Fibroblast of peridontal ligament (primary cell): ENCODE data around the gene ZNF135.

ENCODE experiments used
- DNase-seq: peaks from one replicate; pipeline ENCODE4 v3.0.0-alpha.2; 2010; ENCODE audit errors: extremely low read depth

ZNF135 gene

DNA sequence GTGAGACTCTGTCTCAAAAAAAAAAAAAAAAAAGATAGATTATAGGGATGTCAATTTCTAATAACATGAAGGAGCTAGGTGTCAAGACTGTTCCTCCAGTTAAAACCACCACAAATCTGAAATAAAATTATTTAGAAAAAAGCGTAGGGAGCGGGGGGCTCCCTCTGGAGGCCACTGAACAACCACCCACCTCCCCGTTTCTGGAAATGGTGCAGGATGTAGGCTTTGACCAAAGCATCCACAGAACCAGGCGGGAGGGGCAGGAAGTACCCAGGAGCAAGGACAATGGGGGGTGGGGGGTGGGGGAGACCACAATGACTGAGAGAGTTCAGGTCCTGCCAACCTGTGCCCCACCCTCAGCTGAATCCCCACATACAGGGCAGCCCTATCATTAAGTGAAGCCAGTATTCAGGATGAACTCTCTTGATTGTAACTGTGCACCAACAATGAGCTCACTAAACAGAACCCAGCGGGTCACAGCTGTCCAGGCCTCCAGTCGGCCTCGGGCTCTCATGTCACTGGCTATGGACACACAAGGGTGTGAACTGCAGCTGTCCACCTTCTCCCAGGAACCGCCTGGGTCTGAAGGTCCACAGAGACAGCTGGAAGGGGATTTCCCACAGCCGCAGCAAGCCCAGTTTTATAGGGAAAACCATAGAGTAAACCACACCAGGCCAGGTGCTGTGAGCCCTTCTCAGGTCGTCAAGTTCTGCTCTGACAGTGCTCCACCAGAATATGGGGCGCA, 32.3 kb downstream of the ZNF135 start:
- DNase-seq = no peak

DNA sequence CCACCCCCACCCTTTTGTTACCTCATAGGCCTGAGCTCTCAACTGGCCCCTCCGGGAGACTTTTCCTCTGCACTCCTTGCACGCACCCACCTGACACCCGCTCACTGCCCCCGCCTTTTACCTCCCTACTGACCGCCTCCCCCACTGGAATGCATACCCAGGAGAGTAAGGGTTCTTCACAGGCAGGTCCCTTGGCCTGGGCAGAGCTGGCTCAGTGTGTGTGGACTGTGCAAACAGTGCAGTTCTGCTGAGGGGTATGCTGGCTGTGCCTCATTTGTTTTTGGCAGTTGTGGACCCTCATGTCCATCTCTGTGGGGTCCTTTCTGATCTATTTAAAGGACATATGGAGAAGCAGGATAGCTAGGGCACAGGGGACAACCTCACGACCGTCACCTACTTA, 34.0 kb downstream of the ZNF135 start:
- no peak for DNase-seq

DNA sequence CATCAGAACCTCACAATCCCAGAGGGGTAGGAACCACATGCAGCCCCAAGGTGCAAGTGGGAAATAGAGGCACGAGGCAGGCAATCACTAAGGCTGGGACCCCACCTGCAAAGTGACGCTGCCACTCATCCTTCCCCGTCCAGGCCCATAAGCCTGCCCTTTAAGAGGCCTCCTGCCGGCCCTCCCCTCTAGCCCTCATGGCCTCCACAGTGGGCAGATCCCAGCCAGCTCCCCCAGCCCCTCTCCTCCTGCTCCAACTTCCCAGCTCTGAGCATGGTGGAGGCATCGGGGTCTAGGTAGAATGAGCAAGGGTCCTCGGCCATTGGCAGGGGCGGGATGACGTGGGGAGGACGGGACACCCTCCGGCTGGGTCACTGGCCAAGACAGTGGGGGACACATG, 36.2 kb downstream of the ZNF135 start:
- no peak for DNase-seq

DNA sequence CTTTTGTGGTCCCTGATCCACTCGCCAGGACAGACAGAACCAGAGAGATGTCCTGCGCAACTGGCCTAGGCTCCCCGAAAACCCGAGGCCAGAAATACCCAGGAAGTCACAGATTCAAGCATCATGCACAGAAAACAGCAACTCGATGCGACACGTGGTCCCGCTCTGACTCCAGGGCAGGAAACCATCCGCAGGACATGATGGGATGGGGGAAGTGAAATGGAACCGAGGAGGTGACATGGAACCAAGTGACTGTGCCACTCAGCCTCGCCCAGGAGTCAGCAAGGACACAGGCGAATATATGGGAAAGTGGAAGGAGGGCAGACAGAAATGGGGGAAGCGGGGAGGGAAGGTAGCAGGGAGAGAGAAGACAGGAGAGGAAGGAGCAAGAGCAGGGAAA, 37.8 kb downstream of the ZNF135 start:
- no peak for DNase-seq

DNA sequence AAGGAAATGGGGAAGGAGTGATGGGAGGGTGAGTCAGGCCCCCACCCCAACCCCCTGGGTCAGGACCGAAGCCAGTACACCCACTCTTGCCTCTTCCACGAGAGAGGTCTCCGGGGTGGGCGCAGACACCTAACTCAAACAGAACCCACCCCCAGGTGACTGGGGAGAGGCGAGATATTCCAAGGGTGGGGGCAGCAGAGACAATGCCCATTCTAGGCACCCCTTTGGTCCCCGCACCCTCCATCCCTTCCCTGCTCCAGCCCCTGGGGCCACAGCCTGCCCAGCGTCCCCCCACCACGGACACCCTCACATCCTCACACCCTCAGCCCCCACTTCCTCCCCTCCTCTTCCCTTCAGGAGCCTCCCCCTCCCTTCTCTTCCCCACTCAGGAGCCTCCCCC, 38.3 kb downstream of the ZNF135 start:
- DNase-seq = no peak

DNA sequence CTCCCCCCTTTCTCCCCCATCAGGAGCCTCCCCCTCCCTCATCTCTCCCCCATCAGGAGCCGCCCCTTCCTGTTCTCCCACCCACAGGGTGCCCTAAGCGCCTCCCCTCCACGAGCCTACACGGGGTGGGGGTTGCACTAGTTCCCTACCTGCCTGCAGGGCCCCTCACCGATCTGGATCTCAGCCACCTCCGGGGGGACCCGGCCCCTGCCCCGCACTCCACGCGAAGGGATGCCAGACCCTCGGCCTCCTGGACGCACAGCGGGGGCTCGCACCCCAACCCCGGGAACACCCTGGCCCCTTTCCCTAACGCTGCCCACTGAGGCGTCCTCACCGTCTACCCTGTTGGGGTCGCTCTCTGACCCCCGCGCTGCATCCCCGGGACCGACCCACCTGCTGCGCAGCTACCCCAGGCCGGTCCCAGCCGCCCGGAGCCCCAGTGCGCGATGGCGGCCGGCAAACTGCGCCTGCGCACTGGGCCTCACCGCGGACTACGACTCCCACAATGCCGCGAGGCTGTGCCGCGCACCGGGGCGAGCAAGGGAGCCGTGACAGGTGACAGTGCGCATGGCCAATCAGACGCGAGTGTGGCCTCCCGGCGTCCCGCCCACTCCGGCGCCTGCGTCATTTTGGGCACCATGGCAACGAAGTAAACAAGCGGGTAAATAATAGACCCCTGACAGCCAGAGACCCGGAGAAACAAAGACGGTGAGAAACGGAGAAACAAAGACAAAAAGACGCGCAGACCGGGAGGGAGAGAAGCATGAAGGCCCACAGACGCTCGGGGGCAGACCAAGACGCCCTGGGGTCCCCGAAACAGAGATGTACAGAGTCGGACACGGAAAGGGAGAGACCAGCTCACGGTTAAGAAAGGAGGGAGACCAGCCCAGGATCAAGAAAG, 38.9 kb downstream of the ZNF135 start, which contains the start of gene ZSCAN18:
Gene ZSCAN18 (minus strand): TSS at position 451 of the 901 bp plus-strand sequence. CDS start 7,964 bp downstream, outside the sequence.
- DNase-seq = peak; percentile 95

DNA sequence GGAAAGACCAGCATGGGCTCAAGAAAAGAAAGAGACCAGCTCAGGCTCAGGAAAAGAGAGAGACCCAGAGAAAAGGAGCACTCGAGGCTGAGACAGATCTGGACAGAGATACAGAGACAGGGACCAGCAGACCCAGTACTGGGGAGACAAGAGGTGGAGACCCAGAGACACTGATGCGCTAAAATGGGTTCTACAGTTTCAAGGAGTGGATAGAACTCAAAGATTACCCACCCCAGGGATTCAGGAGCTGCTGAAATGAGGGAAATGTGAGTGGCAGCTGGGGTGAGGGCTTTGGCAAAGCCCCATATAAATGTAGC, 39.6 kb downstream of the ZNF135 start:
- no peak for DNase-seq

DNA sequence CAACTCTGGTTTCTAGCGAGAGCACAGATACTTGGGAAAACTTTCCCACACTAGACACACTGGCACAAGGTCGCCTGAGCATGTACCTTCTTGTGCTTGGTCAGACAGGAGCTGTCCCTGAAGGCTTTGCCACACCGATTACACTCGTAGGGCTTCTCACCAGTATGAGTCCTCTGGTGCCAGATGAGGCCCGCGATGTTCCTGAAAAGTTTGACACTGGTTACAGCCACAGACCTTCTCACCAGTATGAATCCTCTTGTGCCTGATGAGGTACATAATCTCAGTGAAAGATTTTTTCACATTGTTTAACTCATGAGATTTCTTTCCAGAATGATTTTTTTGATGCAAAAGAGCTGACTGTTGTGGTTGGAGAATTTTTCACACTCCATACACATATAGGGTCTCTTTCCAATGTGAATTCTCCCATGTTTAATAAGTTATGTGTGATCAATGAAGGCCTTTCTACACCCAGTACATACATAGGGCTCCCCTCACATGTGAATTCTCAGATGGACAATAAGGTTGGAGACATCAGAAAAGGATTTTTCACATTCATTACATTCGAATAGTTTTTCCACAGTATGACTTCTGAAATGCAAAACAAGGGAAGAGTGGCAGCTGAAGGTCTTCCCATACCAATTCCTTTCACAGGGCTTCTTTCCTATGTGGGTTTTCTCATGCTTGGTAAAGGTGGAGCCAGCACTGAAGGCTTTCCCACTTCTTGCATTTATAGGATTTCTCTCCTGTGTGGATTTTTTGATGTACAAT, 48.9 kb downstream of the ZNF135 start:
- DNase-seq = no peak

DNA sequence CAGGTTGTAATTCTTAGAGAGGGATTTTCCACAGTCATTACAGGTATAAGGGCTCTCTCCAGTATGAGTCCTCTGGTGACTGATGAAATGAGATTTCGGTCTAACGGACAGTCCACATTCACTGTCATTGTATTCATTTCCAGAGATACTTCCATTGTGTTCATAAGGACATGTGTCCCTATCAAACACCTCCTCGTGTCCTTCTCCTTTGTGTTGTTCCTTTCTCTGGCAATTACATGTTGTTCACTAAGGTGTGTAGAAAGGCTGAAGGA, 49.4 kb downstream of the ZNF135 start:
- DNase-seq = no peak

DNA sequence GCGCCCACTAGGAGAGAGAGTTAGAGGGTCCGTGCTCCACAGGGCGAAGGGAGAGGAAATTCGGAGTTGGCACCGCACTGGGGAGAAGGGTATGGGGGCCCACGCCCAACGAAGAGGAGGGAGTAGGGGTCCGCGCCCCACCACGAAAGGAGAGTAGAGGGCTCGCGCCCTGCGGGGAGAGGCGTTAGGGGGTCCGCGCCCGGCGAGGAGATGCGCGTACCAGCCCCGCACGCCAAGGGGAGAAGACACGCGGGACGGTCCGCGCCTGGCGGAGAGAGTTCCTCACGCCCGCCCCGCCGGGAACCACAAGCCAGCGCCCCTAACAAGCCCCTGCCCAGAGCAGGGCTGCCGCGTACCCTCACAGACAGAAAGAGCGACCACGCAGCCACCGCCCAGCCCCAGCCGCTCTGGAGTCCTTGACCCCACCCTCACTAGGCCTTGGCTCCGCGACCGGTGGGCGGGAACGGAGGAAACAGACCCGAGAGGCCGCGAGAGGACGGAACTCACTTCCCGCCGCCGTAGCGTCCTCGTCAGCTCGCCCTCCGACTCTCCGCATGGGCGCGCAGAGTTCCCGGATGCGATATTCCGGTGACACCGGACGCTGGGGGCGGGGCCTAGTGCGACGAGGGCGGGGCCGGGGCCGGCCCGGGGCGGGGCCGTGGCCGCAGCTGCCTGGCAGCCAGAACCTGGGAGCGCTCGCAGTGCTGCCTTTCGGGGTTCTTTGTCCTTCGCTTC, 58.9 kb downstream of the ZNF135 start:
- DNase-seq = no peak

DNA sequence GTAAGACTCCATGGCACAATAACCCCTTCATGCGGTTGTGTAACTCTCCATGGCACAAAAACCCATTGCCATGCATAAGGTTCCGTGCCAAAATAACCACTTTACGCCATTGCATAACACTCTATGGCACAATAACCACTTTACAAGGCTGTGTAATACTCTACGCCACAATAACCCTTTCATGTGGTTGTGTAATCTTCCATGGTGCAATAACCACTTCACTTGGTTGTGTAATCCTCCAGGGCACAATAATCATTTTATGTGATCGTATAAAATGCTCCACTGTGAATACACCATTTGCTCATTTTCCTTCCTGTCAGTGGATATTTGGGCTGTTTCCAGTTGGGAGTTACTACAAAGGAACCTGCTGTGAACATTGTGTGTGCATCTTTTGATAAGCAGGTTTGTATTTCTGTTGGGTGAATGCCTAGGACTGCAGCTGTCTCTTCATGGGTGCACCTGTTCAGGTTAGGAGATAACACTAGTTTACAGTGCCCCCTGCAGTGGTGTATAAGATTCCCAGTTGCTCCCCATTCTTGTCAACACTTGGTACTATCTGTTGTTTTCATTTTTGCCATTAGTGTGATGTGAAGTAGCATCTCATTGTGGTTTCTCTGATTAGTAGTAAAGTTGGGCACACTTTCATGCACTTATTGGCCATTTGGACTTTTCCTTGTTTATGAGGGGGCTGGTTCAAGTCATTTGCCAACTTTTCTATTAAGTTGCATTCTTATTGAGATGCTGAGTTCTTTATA, 60.1 kb downstream of the ZNF135 start:
- DNase-seq = no peak
